Stimulated activated CD4-positive, alpha-beta T cell treated with anti-CD3 and anti-CD28 coated beads, TNF-alpha, amount 100 ng/mL, for 48 hours (primary cell): ENCODE measurements around the gene HNF1B.
"Not testable (repeated sequence)": the region's sequence is repeated elsewhere in the genome, so short reads cannot be mapped to it uniquely, and the experiment has no call there.

ENCODE experiments used
- DNase-seq, 3 donors: peaks; one replicate each; pipeline ENCODE4 v3.0.0-alpha.2; 2020; ENCODE audit warnings: low read depth in 3 of 3

The HNF1B gene

DNA sequence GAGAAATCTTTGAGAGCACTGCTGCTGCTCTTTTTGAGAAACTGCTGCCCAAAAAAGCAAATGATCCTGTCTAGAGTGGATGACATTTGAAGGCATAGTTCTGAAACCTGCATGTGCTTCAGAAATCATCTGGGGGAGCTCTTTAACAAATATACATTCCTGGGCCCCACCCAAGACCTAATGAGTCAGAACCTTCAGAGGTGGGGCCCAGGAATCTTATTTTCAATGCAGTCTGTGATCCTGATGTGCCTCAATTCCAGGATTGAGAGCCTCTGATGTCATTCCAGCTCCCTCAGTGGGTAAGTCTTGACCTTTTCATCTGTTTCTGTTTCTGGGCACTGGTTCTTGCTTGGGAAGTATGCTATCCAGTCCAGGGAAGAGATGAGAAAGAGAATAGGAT, 42.3 kb downstream of the HNF1B start:
- no peak for DNase-seq

DNA sequence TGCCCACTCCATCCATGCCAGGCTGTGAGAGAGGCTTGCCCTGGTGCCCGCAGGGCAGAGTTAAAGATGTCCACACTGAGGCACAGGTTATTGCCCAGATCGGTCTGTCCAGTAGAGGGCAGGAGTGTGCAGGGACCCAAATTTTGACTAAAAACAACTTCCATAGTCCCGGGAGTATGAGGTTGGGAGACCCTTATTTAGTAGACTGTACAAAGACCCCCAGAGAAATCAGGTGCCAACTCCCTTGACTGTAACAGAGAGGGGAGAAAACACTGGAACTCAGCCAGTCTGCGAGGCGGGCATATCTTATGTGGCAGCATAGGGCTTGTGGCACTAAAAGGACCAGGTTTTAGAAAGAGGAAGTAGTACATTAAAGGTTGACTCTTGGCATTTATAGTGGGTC, 43.4 kb downstream of the HNF1B start:
- peak; percentile 11 to 37 (median 31) for DNase-seq

DNA sequence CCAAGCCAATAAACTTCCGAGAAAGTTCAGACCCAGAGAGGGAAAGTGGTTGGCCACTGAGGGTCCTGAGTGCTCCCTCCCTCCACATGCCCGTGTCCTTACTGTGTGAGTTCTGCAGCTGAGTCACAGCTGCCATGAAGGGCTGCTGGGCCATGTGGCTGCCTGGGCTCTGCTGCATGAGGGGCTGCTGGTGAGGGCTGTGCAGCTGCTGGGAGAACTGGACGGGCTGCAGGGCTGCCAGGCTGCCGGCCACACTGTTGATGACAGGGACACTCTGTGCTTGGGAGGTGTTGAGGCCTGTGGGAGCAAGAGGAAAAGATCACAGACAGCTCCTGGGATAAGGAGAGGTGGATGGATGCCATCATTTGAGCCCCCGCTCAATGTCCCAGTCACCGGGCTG, 44.0 kb downstream of the HNF1B start:
- DNase-seq = no peak

DNA sequence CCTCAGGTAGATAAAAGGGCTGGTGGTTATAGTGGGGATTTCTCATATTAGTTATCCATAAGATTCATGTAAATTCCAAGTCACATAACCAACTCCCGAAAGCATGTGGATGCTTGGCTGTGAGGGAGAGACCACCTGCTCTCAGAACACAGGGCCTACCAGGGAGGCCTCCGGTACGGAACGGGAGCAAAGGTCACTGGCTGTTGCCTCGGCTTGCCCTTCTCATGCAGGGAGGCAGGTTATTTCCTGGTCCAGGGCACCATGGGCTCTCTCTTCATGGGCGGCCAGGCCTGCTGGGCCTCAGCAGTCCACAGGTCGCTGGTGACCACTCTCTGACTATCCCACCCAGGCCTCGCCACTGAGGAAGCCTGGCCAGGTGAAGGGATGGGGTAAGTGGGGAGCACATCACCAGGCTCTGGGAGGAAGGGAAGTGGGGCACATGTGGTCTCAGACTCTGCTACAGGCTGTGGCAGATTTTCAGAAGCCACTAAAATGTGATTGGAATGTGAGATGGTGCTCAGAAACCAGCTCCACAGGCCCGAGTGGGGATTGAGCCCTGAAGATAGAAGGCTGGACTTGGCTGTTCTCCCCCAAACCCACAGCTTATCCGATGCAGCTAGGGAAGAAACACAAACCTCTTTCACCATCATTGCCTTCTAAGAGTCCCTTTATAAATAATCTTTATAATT, 45.4 kb downstream of the HNF1B start:
- DNase-seq = no peak

DNA sequence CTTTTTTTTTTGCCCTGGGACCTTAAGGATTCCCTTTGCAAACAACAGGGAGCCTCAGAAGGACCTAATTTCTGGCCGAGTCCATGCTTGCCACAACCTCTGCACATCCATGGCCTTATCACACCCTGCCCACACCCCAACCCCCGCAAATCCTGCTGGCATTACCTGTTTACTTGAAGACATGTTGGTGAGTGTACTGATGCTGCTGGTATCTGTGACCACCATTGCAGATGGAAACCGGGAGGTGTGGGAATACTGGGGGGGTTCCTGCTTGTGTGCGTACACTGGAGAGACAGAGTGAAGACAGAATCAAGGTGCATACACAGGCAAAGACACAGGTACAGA, 46.0 kb downstream of the HNF1B start:
- no peak for DNase-seq

DNA sequence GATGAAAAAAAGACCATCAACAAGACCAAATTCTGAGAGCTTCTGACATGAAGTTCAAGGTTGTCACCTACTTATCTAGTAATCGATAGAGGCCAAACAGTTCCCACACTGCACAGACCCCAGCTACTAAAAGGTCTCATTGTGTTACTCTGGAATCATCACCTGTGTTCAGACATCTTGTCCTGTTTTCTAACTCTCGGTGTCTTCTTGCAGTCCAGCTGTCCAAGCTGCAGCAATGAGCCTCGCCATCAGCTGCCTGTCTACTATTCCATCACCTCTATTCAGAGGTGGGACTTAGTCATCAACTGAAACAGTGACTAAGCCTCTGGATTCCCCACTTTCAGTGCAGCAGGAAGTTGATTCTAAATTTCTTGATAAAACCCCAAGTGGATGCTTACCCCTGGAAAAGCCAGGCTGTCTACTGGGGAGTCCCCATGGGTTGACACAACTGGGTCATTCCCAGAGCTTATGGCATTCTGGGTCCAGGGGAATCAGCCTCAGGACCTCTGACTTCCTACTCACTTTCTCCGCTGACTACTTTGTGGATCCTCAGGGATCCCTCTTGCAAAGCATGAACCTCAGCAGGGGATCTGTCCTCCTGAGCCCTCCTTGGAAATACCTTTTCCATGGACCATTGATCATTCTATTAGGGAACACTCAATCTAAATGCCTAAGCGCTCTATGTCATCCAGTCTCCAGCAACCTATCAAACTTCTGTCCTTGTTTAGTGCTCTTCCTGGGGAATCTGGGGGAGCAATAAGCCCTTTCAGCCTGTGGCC, 46.5 kb downstream of the HNF1B start:
- DNase-seq = no peak

DNA sequence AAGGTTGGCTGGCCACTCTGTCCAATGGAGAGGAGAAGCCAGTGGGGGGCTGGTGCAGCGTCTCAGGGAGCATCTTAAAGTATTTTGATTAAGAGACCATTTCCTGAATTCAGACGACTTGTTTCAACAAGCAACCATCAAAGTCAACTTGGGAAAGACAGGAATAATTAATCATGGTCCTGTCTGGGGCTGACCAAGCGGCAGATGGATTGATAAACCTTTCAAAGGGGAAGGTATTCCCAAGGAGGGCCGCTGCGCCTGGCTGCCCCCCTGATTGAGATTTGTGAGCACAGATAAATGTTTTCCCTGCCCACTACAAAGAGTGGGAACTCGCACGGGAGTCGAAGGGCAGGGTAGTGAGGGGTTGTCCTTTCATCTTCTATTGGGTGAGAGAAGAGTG, 47.5 kb downstream of the HNF1B start:
- no peak for DNase-seq

DNA sequence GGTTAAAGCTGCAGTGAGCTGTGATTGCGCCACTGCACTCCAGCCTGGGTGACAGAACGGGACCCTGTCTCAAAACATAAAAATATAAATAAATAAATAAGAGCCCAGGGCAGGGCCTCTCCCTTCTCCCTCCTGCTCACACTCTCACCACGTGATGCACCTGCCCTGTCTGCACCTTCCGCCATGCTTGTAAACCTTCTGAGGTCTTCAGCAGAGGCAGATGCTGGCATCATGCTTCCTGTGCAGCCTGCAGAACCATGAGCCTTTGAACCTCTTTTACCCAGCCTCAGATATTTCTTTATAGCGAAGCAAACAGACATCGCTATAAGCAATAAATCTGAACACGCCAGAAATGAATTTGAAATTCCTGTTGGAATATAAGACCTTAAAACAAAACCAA, 48.5 kb downstream of the HNF1B start:
- DNase-seq = no peak

DNA sequence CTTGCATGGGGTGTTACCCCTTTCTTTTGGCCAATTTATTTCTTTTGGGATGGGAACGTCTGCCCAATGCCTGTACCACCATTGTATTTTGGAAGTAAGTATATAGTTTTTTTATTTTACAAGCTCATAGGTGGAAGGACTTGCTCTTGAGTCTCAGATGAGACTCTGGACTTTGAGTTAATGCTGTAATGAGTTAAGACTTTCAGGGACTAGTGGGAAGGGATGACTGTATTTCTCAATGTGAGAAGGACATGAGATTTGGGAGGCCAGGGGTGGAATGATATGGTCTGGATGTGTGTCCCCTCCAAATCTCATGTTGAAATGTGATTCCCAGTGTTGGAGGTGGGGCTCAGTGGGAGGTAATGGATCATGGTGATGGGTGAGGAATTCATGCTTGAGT, 49.1 kb downstream of the HNF1B start:
- no peak for DNase-seq

DNA sequence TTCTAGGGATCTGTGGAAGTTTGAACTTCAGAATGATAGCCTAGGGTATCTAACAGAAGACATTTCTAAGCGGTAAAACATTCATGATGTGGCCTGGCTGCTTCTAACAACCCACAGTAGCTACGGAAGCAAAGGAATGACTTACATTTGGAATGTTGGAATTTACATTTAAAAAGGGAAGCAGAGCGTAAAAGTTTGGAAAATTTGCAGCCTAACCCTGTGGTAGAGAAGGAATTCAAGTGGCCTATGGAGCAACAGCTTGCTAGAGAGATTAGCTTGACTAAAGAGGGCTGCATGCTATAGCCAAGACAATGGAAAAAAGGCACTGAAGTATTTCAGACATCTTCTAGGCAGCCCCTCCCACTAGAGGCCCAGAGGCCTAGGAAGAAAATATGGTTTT, 50.1 kb downstream of the HNF1B start:
- no peak for DNase-seq

DNA sequence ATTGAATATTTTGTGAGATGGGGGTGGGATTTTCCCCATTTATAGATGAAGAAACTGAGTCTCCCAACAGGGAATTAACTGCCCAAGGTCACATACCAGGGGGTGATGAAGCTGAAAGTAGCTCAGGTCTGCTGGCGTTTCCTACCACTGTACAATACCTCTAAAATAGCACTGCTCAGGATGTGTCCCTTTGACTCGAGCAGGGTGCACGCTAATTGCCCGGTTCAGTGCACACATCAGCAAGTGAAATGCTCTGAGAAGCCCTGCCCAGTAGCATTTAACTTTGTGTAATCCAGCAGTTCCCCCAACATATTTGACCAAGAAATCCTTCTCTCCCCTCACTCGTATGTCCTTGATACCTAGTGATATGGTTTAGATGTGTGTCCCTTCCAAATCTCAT, 51.5 kb downstream of the HNF1B start:
- DNase-seq = no peak

DNA sequence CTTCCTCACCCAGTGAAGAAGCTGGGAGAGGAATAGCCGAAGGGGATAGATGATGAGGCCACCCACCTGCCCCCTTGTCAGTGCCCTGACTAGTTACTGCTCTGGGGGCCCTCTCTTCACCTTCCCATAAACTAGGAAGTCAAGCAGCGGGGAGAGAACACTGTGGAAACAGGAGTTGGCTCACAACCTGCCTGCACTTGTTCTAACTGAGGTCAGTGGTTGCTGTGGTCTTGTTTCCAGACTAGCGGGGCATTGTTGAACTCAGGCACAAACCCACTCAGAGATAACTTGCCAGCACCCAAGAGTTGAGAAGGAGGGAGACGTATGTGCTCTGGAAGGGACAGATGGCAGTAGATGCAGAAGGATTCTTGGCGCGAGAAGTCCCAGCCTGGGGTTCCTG, 53.1 kb downstream of the HNF1B start:
- DNase-seq = no peak

DNA sequence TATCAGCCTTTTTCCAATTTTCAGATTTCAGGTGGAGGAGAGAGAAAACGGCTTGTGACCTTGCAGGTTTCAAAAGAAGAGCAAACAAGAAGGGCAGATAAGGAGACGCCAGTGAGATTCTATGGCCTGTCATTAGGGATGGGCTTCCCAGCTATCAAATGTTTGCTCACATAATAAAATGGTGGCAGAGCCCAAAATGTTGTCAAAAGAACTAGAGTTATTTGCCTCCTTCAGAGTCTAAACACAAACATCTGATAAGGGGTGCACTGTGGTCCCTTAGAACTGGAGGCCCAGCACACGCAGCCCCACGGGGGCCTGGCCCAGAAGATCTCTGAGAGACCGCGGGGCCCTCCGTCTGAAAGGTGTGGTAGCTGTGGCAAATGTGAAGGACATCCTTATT, 55.5 kb downstream of the HNF1B start:
- DNase-seq = no peak

DNA sequence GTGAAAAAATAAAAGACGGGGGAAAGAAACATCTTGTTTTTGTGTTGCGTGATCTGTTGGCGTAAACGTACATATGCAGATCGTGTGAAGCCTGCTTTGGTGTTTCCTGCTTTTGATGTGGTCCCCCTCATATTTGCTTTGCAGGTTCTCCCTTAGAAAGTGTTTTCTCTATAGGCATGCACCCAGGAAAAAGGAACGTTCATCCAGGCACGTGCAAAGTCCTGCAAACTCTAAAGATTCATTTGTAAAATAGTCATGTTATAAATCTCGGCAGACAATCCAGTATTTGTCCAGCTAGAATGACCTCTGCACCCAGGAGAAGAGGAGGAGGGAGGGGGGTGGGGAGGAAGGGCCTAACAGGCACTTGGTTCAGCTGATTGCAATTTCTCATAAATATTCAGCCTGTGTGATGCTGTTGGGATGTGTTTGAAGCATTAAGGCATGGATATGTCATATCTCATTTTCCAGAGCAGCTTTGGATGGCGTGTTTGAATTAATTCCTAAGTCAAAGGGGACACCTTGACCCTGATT, 61.3 kb downstream of the HNF1B start:
- DNase-seq = no peak

DNA sequence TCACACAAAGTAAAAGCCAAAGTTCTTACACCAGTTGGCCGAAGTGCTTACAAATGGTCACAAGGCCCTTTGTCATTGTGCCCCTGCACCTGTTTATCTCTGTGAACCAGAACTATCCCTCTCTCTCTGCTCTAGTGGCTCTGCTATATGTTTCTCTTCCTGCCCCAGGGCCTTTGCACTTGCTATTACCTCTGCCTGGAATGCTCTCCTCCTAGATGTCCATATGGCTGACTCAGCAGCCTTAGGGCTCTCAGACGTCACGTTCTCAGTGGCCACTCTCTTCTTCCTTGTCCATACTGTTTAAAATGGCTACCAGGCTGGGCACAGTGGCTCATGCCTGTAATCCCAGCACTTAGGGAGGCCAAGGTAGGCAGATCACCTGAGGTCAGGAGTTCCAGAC, 62.9 kb downstream of the HNF1B start:
- DNase-seq = no peak

DNA sequence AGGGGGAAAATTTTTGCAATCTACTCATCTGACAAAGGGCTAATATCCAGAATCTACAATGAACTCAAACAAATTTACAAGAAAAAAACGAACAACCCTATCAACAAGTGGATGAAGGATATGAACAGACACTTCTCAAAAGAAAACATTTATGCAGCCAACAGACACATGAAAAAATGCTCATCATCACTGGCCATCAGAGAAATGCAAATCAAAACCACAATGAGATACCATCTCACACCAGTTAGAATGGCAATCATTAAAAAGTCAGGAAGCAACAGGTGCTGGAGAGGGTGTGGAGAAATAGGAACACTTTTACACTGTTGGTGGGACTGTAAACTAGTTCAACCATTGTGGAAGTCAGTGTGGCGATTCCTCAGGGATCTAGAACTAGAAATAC, 64.9 kb downstream of the HNF1B start:
- DNase-seq = not testable (repeated sequence)

DNA sequence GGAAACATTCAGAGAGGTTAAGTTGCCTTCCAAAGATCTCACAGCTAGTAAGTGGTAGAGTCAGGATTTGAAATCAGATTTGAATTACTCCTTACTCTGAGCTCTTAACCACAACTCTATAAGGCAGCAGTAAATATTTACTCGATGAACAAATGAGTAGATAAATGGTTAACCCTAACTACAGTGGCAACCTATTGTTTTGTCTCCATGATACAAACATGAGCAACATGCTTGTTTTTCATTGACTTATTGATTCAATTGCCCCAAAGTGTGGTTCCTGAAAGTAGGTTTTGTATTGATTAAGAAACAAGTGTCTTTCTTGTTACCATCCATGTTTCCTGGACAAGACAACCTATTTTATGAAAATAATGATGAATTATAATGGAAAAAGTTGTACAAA, 66.8 kb downstream of the HNF1B start:
- DNase-seq = no peak

DNA sequence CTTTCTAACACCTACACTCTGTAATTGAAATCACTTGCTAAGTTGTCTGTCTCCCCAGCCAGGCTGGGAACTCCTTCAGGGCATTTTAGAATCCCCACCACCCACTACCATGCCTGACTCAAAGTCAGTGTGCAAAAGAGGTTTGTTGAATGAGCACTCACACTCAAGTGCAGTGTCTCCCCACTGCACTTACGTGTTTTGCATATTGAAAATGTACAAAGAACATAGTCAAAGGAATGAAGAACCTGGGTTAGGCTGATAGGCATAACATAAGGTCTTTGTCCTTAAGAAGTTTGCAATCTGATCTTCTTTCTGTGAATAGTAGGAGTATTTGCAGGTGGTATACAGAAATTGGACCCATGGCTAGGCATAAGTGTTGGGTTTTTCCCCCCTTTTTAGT, 67.8 kb downstream of the HNF1B start:
- no peak for DNase-seq

DNA sequence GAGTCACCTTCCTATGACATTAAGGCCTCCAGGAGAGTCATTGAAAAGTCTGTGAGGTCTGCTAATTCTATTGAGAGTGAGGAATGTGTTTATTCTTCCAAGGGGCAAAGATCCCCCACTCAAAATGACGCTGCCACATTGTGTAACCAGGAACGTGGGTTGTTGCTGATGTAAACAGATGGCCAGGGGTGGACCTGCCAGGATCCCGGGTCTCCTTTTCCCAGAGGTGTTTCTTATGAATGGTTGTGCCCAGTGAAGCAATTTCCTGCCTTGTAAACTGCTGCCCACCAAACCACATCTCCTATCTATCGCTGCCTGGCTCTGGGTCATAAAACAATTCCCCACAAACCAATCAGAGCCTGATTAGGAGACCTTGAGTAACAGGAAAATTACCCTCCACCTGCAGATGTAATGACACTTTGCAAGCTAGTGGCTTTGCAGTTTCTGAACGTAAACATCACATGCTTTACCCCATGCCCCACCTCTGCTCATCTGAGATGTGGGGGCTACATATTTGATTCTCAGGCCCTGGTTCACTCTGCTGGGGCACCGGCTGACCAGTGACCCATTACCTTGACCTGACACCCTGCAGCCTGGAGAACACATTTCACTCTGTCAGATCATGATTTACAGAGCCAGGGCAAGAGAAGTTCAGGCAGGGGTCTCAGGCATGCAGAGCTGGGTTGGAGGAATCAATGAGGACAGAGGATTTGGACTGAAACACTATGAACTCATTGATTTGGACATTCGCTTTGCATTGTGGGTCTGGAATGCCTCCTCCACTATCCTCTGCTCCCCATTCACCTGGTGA, 68.5 kb downstream of the HNF1B start:
- no peak for DNase-seq

DNA sequence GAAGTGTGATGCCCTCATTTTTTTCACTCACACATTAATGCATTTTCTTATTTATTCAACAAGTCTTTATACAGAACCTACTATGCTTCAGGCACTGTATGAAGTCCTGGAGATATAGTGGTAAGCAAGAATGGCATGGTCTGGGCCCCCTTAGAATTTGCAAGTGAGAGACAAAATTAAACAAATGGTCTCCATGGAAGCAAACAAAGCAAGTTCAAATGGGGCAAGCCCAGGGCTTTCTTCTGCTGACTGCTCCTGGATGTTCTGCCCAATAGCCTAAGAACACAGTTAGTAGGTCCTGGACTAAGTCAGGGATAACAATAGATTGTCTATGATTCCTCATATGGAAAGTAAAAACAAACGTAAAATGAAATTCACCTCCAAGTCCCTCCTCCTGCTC, 70.3 kb downstream of the HNF1B start:
- DNase-seq = no peak

DNA sequence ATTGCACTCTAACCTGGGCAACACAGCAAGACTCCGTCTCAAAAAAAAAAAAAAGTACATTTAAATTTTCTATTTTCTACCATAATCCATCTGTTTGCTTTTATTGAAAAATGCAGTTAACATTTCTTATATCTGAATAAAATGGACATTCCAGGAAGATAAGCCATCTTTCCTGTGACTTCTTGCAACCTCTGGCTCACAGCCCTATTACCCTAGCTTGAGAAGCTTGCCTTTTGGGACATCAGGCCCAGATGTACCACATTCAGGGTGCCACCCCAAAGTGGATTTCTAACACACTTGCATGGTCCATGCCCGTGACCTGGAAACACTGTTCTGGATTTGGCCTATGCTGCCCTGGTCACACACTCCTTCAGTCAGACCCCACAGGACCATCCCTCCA, 71.5 kb downstream of the HNF1B start:
- no peak for DNase-seq

DNA sequence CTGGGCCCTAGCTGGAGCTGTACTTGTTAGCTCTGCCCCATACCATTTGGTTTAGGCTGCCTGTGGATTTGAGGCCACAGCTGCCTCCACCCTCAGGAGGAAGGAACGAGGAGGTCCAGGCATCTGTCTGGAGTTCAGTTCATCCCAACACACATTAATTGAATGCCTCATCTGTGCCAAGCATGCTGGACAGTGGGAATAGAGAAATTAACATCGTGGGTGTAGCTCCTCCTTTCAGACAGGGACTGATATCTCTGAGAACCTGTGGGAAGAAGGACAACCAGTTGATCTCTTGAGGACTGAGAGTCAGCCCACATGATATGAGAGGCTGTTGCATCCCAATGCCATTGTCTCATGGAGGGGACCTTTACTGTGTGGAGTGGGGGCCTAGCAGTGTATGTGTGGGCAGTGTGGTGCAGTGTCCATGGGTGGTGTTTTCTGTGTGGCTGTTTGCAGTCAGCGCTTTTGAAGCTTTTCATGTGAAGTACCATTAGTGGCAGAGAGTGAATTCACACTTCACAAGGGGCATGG, 72.2 kb downstream of the HNF1B start:
- no peak for DNase-seq
